CD4-positive, CD25-positive, alpha-beta regulatory T cell (primary cell): Measurements from ENCODE around the gene DUS3L. TPM values are rescaled to one million over a fixed set of nuclear protein-coding genes. Genes with fewer than 3 reads are reported as not detected.

Experiments used
- ATAC-seq, 2 donors: fragments of 150-1000 bp; cut with Tn5 transposase; one replicate each; pipeline ENCODE4 v1.10.0; 2021; ENCODE audit warnings: low read depth in 2 of 2, moderate number of reproducible peaks in 2 of 2, moderate library complexity in 1 of 2
- DNase-seq, 3 donors: peaks; one replicate each; pipeline versions ENCODE4 v3.0.0 to v3.0.0-alpha.2; 2012 to 2022; ENCODE audit warnings: mixed read lengths in 1 of 3
- H3K27ac ChIP-seq: one replicate; pipeline ENCODE4 v1.7.0; 2013; ENCODE audit warnings: mild to moderate bottlenecking, low read length; ENCODE audit not compliant: insufficient read depth, poor library complexity, severe bottlenecking
- H3K27me3 ChIP-seq: one replicate; pipeline ENCODE4 v1.7.0; 2013; ENCODE audit warnings: low read length; ENCODE audit not compliant: control insufficient read depth, insufficient read depth
- H3K36me3 ChIP-seq: one replicate; pipeline ENCODE4 v1.7.0; 2013; ENCODE audit warnings: mild to moderate bottlenecking, low read length, moderate library complexity; ENCODE audit not compliant: control insufficient read depth, insufficient read depth
- H3K4me1 ChIP-seq: 2 replicates; pipeline ENCODE4 v1.7.0; 2013; ENCODE audit warnings: mild to moderate bottlenecking, low read length; ENCODE audit not compliant: insufficient read depth, control insufficient read depth, poor library complexity, severe bottlenecking
- H3K4me3 ChIP-seq: one replicate; pipeline ENCODE4 v1.7.0; 2013; ENCODE audit warnings: low read depth, mild to moderate bottlenecking, low read length, moderate library complexity
- H3K9me3 ChIP-seq, 2 experiments: 1 replicate in 1 of 2; 2 replicates in 1 of 2; pipeline ENCODE4 v1.7.0; 2013; ENCODE audit warnings: low read length in 2 of 2, mild to moderate bottlenecking in 1 of 2, moderate library complexity in 1 of 2; ENCODE audit not compliant: control insufficient read depth in 2 of 2
- H3K27ac Mint-ChIP-seq, 3 donors: one replicate each; pipeline ENCODE4 v1.8.0; 2020 to 2022; ENCODE audit warnings: mild to moderate bottlenecking in 3 of 3, mixed read lengths in 3 of 3, moderate library complexity in 2 of 3
- H3K27me3 Mint-ChIP-seq: one replicate; pipeline ENCODE4 v1.8.0; 2022; ENCODE audit warnings: mild to moderate bottlenecking, mixed read lengths
- H3K36me3 Mint-ChIP-seq: one replicate; pipeline ENCODE4 v1.8.0; 2020; ENCODE audit warnings: mixed read lengths
- H3K4me1 Mint-ChIP-seq, 4 donors: one replicate each; pipeline ENCODE4 v1.8.0; 2020 to 2022; ENCODE audit warnings: mixed read lengths in 4 of 4, mild to moderate bottlenecking in 1 of 4
- H3K4me3 Mint-ChIP-seq, 4 donors: one replicate each; pipeline ENCODE4 v1.8.0; 2020 to 2022; ENCODE audit warnings: mild to moderate bottlenecking in 4 of 4, mixed read lengths in 4 of 4, moderate library complexity in 3 of 4
- H3K9me3 Mint-ChIP-seq, 7 donors: one replicate each; pipeline ENCODE4 v1.8.0; 2020 to 2022; ENCODE audit warnings: mixed read lengths in 7 of 7, mild to moderate bottlenecking in 3 of 7, moderate library complexity in 2 of 7
- polyA plus RNA-seq, 4 donors: library from polyadenylated mRNA; unstranded; fragments of 300-500 nt; fragmentation: Illumina TruSeq; gene quantifications; one replicate each; pipeline ENCODE4 v1.2.3, GENCODE V29; 2021
- total RNA-seq: library from RNA; stranded (reverse); gene quantifications from one replicate; pipeline ENCODE4 v1.2.3, GENCODE V29; 2022

Gene DUS3L
- total and polyA plus RNA-seq, 5 donors from 2014 or later: 25.4 to 129 (median 34.0) TPM

GRCh38 chr19:5825178-5825577 is 34.2 kb upstream of the DUS3L start:
- Histone ChIP-seq H3K36me3 (no peaks in the 10 kb centered on the region), H3K4me1 (peaks cover 15% of the 10 kb centered on the region), H3K4me3 (no peak overlapping the region), H3K27ac (no peak overlapping the region), H3K9me3 (no peaks in the 10 kb centered on the region), H3K27me3 (no peaks in the 10 kb centered on the region)
- H3K27me3 Mint-ChIP-seq: peaks cover 4% of the 10 kb centered on the region
- no peaks in the 10 kb centered on the region for H3K36me3 Mint-ChIP-seq
- ATAC-seq (no peak), DNase-seq (no peak)
- H3K9me3 Mint-ChIP-seq: peaks cover 0 to 5% (median 2%) of the 10 kb centered on the region in 7 donors
- H3K4me3 Mint-ChIP-seq: peak overlapping the region in 1 of 4 donors; percentile 70
- no peak overlapping the region for H3K27ac Mint-ChIP-seq
- H3K4me1 Mint-ChIP-seq: peaks cover 0 to 13% (median 4%) of the 10 kb centered on the region in 4 donors

GRCh38 chr19:5824751-5825150 is 33.8 kb upstream of the DUS3L start:
- no peaks in the 10 kb centered on the region for H3K36me3 Mint-ChIP-seq
- ATAC-seq: no peak

DNA sequence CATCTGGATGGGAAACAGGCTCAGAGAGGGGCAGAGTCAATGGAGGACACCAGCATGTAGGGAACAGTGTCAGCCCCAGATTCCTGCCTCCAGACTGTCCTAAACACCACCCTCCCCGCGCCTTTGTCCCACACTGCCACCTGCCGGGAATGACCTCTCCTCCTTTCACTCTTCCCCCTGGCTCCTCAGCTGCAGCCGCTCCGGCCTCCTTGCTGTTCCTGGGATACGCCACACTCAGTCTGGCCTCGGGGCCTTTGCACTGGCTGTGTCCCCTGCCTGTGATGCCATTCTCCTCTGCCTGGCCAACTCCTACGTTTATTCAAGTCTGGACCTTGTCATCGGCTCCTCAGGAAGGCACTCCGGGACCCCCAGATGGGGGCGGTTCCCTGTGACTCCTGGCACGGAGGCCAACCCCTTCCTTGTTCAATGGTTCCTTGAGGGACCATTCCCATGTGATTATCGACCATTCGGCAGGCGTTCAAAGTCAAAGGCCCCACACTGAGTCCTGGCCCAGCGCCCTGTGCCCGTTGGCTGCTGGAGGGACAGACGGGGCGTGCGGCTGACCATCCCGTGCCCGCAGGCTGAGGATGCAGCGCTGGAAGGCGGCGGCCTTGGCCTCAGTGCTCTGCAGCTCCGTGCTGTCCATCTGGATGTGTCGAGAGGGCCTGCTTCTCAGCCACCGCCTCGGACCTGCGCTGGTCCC is 32.8 kb upstream of the DUS3L start:
- ATAC-seq: no peak
- Mint-ChIP-seq H3K4me3 (no peak overlapping the region), H3K27me3 (peaks cover 4% of the 10 kb centered on the region), H3K27ac (no peak overlapping the region), H3K9me3 (peaks cover 0 to 5% (median 2%) of the 10 kb centered on the region in 7 donors), H3K36me3 (no peaks in the 10 kb centered on the region), H3K4me1 (peaks cover 0 to 13% (median 3%) of the 10 kb centered on the region in 4 donors)
- H3K27ac ChIP-seq: no peak overlapping the region
- peaks cover 7% of the 10 kb centered on the region for H3K4me1 ChIP-seq
- no peaks in the 10 kb centered on the region for H3K36me3 ChIP-seq
- H3K27me3 ChIP-seq: no peaks in the 10 kb centered on the region
- no peaks in the 10 kb centered on the region for H3K9me3 ChIP-seq
- H3K4me3 ChIP-seq: no peak overlapping the region
- no peak for DNase-seq

More at GRCh38 chr19:5824751-5825150, 33.8 kb upstream of the DUS3L start:
- peaks cover 15% of the 10 kb centered on the region for H3K4me1 ChIP-seq
- no peaks in the 10 kb centered on the region for H3K9me3 ChIP-seq
- no peak overlapping the region for H3K4me3 ChIP-seq
- H3K27me3 Mint-ChIP-seq: peaks cover 4% of the 10 kb centered on the region
- H3K27ac ChIP-seq: no peak overlapping the region
- H3K27me3 ChIP-seq: no peaks in the 10 kb centered on the region
- peaks cover 0 to 5% (median 2%) of the 10 kb centered on the region in 7 donors for H3K9me3 Mint-ChIP-seq
- no peak overlapping the region for H3K27ac Mint-ChIP-seq
- DNase-seq: no peak
- no peak overlapping the region for H3K4me3 Mint-ChIP-seq
- no peaks in the 10 kb centered on the region for H3K36me3 ChIP-seq
- peaks cover 0 to 13% (median 4%) of the 10 kb centered on the region in 4 donors for H3K4me1 Mint-ChIP-seq

DNA sequence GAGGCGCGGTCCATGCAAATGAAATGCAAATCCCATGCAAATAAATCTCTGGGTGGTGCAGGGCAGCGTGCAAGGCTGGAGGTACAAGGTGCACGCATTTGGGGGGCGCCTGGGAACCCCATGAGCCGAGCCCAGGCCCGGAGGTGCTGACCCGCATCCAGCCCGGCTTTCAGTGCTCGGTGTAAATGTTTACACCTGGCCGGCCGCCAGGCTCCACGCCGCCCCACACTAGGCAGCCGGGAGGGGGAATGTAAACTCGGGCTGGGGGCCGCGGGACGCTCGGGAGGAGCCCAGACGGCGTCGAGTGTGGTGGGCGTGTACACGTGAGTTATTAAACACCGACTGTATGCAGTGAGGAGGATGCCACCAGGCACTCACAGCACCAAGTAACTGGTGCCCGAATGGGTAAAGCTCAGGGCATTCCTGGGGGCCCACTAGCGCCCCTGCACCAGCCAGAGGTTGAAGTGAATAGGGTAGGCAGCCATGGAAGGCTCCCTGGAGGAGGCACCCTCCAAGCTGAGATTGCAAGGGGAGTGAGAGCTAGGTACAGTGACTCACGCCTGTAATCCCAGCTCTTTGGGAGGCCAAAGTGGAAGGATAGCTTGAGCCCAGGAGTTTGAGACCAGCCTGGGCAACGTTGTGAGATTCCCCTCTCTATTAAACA is 31.4 kb upstream of the DUS3L start:
- Histone ChIP-seq H3K4me1 (no peaks in the 10 kb centered on the region), H3K4me3 (no peak overlapping the region), H3K36me3 (no peaks in the 10 kb centered on the region), H3K9me3 (no peaks in the 10 kb centered on the region), H3K27ac (no peak overlapping the region), H3K27me3 (no peaks in the 10 kb centered on the region)
- no peak for ATAC-seq
- Mint-ChIP-seq H3K27me3 (peaks cover 4% of the 10 kb centered on the region), H3K9me3 (peaks cover 0 to 5% (median 2%) of the 10 kb centered on the region in 7 donors), H3K4me3 (peak overlapping the region in 1 of 4 donors; percentile 44), H3K36me3 (no peaks in the 10 kb centered on the region), H3K4me1 (peaks cover 0 to 9% (median 3%) of the 10 kb centered on the region in 4 donors), H3K27ac (no peak overlapping the region)
- DNase-seq: no peak

- Mint-ChIP-seq H3K27ac (no peak overlapping the region), H3K36me3 (no peaks in the 10 kb centered on the region), H3K9me3 (peaks cover 0 to 5% (median 0%) of the 10 kb centered on the region in 7 donors), H3K27me3 (peaks cover 4% of the 10 kb centered on the region), H3K4me3 (no peak overlapping the region), H3K4me1 (peaks cover 0 to 2% (median 0%) of the 10 kb centered on the region in 4 donors)
- DNase-seq: no peak
- no peak overlapping the region for H3K27ac ChIP-seq
- H3K4me3 ChIP-seq: no peak overlapping the region
- H3K4me1 ChIP-seq: no peaks in the 10 kb centered on the region
- H3K36me3 ChIP-seq: no peaks in the 10 kb centered on the region
- H3K27me3 ChIP-seq: no peaks in the 10 kb centered on the region
- no peaks in the 10 kb centered on the region for H3K9me3 ChIP-seq
- ATAC-seq: no peak
Measured at GRCh38 chr19:5821521-5822180, 30.7 kb upstream of the DUS3L start.

- H3K36me3 Mint-ChIP-seq: no peaks in the 10 kb centered on the region
- peak overlapping the region in 1 of 3 donors; percentile 65 for H3K27ac Mint-ChIP-seq
Measured at GRCh38 chr19:5820785-5821184, 29.8 kb upstream of the DUS3L start.

GRCh38 chr19:5818594-5818993 is 27.6 kb upstream of the DUS3L start:
- Mint-ChIP-seq H3K4me1 (no peaks in the 10 kb centered on the region), H3K27ac (no peak overlapping the region), H3K4me3 (no peak overlapping the region), H3K9me3 (peaks cover 0 to 4% (median 0%) of the 10 kb centered on the region in 7 donors), H3K27me3 (peaks cover 8% of the 10 kb centered on the region), H3K36me3 (no peaks in the 10 kb centered on the region)
- H3K36me3 ChIP-seq: no peaks in the 10 kb centered on the region
- H3K4me1 ChIP-seq: no peaks in the 10 kb centered on the region
- H3K27ac ChIP-seq: no peak overlapping the region
- H3K9me3 ChIP-seq: no peaks in the 10 kb centered on the region
- no peak overlapping the region for H3K4me3 ChIP-seq
- DNase-seq (no peak), ATAC-seq (no peak)
- H3K27me3 ChIP-seq: no peaks in the 10 kb centered on the region

More at GRCh38 chr19:5820785-5821184, 29.8 kb upstream of the DUS3L start:
- Histone ChIP-seq H3K27ac (no peak overlapping the region), H3K4me1 (no peaks in the 10 kb centered on the region), H3K36me3 (no peaks in the 10 kb centered on the region), H3K27me3 (no peaks in the 10 kb centered on the region), H3K9me3 (no peaks in the 10 kb centered on the region), H3K4me3 (no peak overlapping the region)
- peaks cover 0 to 5% (median 0%) of the 10 kb centered on the region in 7 donors for H3K9me3 Mint-ChIP-seq
- ATAC-seq (no peak), DNase-seq (no peak)
- no peaks in the 10 kb centered on the region for H3K4me1 Mint-ChIP-seq
- H3K27me3 Mint-ChIP-seq: peaks cover 8% of the 10 kb centered on the region
- H3K4me3 Mint-ChIP-seq: no peak overlapping the region
